CD14-positive monocyte (primary cell): ENCODE data around the gene ST7. TPM values are rescaled to one million over a fixed set of nuclear protein-coding genes. Genes with fewer than 3 reads are reported as not detected.
A peak's percentile ranks its signal among the peaks of the same experiment; 100 is the strongest.

ENCODE experiments used
- DNase-seq, 3 donors: peaks; one replicate each; pipeline ENCODE4 v3.0.0-alpha.2; 2011 to 2022
- H2AFZ ChIP-seq: 2 replicates; pipeline ENCODE4 v1.6.0; 2012; ENCODE audit warnings: mild to moderate bottlenecking, low read depth, low read length, inconsistent platforms; ENCODE audit not compliant: insufficient read depth, poor library complexity, severe bottlenecking
- H3K27ac ChIP-seq, 2 donors: 1 replicate in 1 of 2; 2 replicates in 1 of 2; pipeline ENCODE4 v1.5.1; 2012 to 2013; ENCODE audit warnings: low read length in 2 of 2, control low read depth in 1 of 2, inconsistent platforms in 1 of 2, low read depth in 1 of 2, mild to moderate bottlenecking in 1 of 2
- H3K27me3 ChIP-seq, 2 donors: one replicate each; pipeline versions ENCODE4 v1.6.0 to v1.6.1; 2011 to 2013; ENCODE audit warnings: low read length in 2 of 2; ENCODE audit not compliant: control insufficient read depth in 2 of 2, insufficient read depth in 2 of 2
- H3K36me3 ChIP-seq, 2 donors: replicated peaks in 1 of 2; 1 replicate in 1 of 2; 2 replicates in 1 of 2; pipeline versions ENCODE4 v1.5.1 to v1.6.1; 2012 to 2013; ENCODE audit warnings: low read length in 2 of 2, control low read depth in 1 of 2, inconsistent platforms in 1 of 2, mild to moderate bottlenecking in 1 of 2; ENCODE audit not compliant: insufficient read depth in 2 of 2, control insufficient read depth in 1 of 2
- H3K4me1 ChIP-seq, 2 donors: 1 replicate in 1 of 2; 2 replicates in 1 of 2; pipeline versions ENCODE4 v1.5.1 to v1.6.1; 2012 to 2013; ENCODE audit warnings: low read length in 2 of 2, control low read depth in 1 of 2, inconsistent platforms in 1 of 2, mild to moderate bottlenecking in 1 of 2, moderate library complexity in 1 of 2; ENCODE audit not compliant: insufficient read depth in 2 of 2, control insufficient read depth in 1 of 2
- H3K4me2 ChIP-seq: replicated peaks from 2 replicates; pipeline ENCODE3; 2012; ENCODE audit warnings: low read length, moderate library complexity, mild to moderate bottlenecking; ENCODE audit not compliant: poor library complexity, severe bottlenecking; ENCODE audit errors: extremely low read depth
- H3K4me3 ChIP-seq, 3 experiments: fragments of 200-600 bp in 1 of 3; sonication (generic) in 1 of 3; replicated peaks in 1 of 3; 1 replicate in 2 of 3; 2 replicates in 1 of 3; pipeline ENCODE4 v1.5.1; 2011 to 2013; ENCODE audit warnings: low read length in 3 of 3, mild to moderate bottlenecking in 3 of 3, control low read depth in 2 of 3, low read depth in 2 of 3, inconsistent platforms in 1 of 3, moderate library complexity in 1 of 3
- H3K79me2 ChIP-seq: 2 replicates; pipeline ENCODE4 v1.6.0; 2012; ENCODE audit warnings: mild to moderate bottlenecking, control low read depth, inconsistent platforms, low read length, moderate library complexity; ENCODE audit not compliant: insufficient read depth
- H3K9ac ChIP-seq: 2 replicates; pipeline ENCODE4 v1.6.0; 2017; ENCODE audit warnings: low read length, mild to moderate bottlenecking; ENCODE audit not compliant: insufficient read depth, poor library complexity, severe bottlenecking
- H3K9me3 ChIP-seq, 2 donors: replicated peaks in 1 of 2; 1 replicate in 1 of 2; 2 replicates in 1 of 2; pipeline versions ENCODE4 v1.5.1 to v1.6.1; 2012 to 2013; ENCODE audit warnings: low read length in 2 of 2, control low read depth in 1 of 2; ENCODE audit not compliant: control insufficient read depth in 1 of 2, insufficient read depth in 1 of 2
- H4K20me1 ChIP-seq: 2 replicates; pipeline ENCODE4 v1.6.0; 2012; ENCODE audit warnings: mild to moderate bottlenecking, low read length, control low read depth, moderate library complexity; ENCODE audit not compliant: insufficient read depth
- H3K27ac Mint-ChIP-seq, 7 donors: one replicate each; pipeline ENCODE4 v1.8.0; 2020; ENCODE audit warnings: mild to moderate bottlenecking in 7 of 7, mixed read lengths in 7 of 7, moderate library complexity in 6 of 7, inconsistent platforms in 2 of 7
- H3K27me3 Mint-ChIP-seq, 3 donors: one replicate each; pipeline ENCODE4 v1.8.0; 2021 to 2022; ENCODE audit warnings: low read depth in 3 of 3, mild to moderate bottlenecking in 3 of 3, mixed read lengths in 3 of 3, moderate library complexity in 3 of 3, inconsistent platforms in 1 of 3
- H3K36me3 Mint-ChIP-seq, 2 donors: one replicate each; pipeline ENCODE4 v1.8.0; 2020; ENCODE audit warnings: mixed read lengths in 2 of 2, inconsistent platforms in 1 of 2, mild to moderate bottlenecking in 1 of 2
- H3K4me1 Mint-ChIP-seq: one replicate; pipeline ENCODE4 v1.8.0; 2020; ENCODE audit warnings: mild to moderate bottlenecking, mixed read lengths
- H3K4me3 Mint-ChIP-seq, 2 donors: one replicate each; pipeline ENCODE4 v1.8.0; 2020; ENCODE audit warnings: mild to moderate bottlenecking in 2 of 2, mixed read lengths in 2 of 2, moderate library complexity in 1 of 2
- H3K9me3 Mint-ChIP-seq, 7 donors: one replicate each; pipeline ENCODE4 v1.8.0; 2020 to 2022; ENCODE audit warnings: mixed read lengths in 7 of 7, mild to moderate bottlenecking in 6 of 7, moderate library complexity in 6 of 7, inconsistent platforms in 2 of 7
- CTCF ChIP-seq: fragments of 200-600 bp; IDR thresholded peaks from one replicate; pipeline ENCODE4 v1.8.0; 2022; ENCODE audit warnings: antibody characterized with exemption, mild to moderate bottlenecking
- WGBS: methylation state at CpG from one replicate; pipeline ENCODE4 v1.1.5; 2013; ENCODE audit warnings: missing lambda C conversion rate; ENCODE audit not compliant: insufficient coverage; 5-methylcytosine and 5-hydroxymethylcytosine counted together
- intact Hi-C, 2 donors: fragments of 100-400 bp; cut with micrococcal nuclease; formaldehyde crosslinking; loops; one replicate each; pipeline versions ENCODE4 v1.15.0 to v1.15.1; 2023
- polyA plus RNA-seq, 3 donors: library from polyadenylated mRNA; depleted of rRNA in 1 of 3; unstranded in 2 of 3; stranded (reverse) in 1 of 3; fragments of 300-500 nt in 2 of 3; fragments of >200 nt in 1 of 3; fragmentation: Illumina TruSeq in 2 of 3; gene quantifications; 1 replicate in 2 of 3; 2 replicates in 1 of 3; pipeline ENCODE4 v1.2.3, GENCODE V29; 2012 to 2021

ST7 gene
- polyA plus RNA-seq, 3 donors, result 3.6 to 5.5 (median 4.1) TPM

GRCh38 chr7:117165656-117166055, 212.4 kb downstream of the ST7 start:
- intact Hi-C loops, result no loop called here
- no peaks in the 10 kb centered on the region for H3K27me3 Mint-ChIP-seq
- no peak overlapping the region for H3K4me3 ChIP-seq
- H3K4me1 Mint-ChIP-seq, result peaks cover 4% of the 10 kb centered on the region
- H3K9me3 ChIP-seq, result no peaks in the 10 kb centered on the region
- H3K36me3 Mint-ChIP-seq, result peaks cover 2 to 4% of the 10 kb centered on the region in 2 donors
- WGBS, result 75% methylated on average over 1 of the region's 4 CpGs
- H3K79me2 ChIP-seq, result no peaks in the 10 kb centered on the region
- no peaks in the 10 kb centered on the region for H3K4me1 ChIP-seq
- no peak for TF ChIP-seq CTCF
- peak overlapping the region in 4 of 7 donors; percentile 5 to 87 (median 50) for H3K27ac Mint-ChIP-seq
- peak in 2 of 3 donors; percentile 14 to 54 for DNase-seq
- H2AFZ ChIP-seq, result no peak overlapping the region
- H4K20me1 ChIP-seq, result no peaks in the 10 kb centered on the region
- no peaks in the 10 kb centered on the region for H3K27me3 ChIP-seq
- H3K9me3 Mint-ChIP-seq, result no peaks in the 10 kb centered on the region
- no peak overlapping the region for H3K4me3 Mint-ChIP-seq
- no peaks in the 10 kb centered on the region for H3K36me3 ChIP-seq
- no peak overlapping the region for H3K27ac ChIP-seq
- no peak overlapping the region for H3K9ac ChIP-seq
- H3K4me2 ChIP-seq, result no peak overlapping the region

GRCh38 chr7:117169907-117170306, 216.6 kb downstream of the ST7 start:
- no peak overlapping the region for H3K4me3 ChIP-seq
- Mint-ChIP-seq H3K4me1 (peaks cover 4% of the 10 kb centered on the region), H3K4me3 (no peak overlapping the region), H3K27me3 (no peaks in the 10 kb centered on the region), H3K36me3 (peaks cover 12 to 14% of the 10 kb centered on the region in 2 donors), H3K9me3 (no peaks in the 10 kb centered on the region), H3K27ac (no peak overlapping the region)
- H3K9ac ChIP-seq, result no peak overlapping the region
- H4K20me1 ChIP-seq, result no peaks in the 10 kb centered on the region
- 89% methylated on average over 4 of the region's 4 CpGs for WGBS
- no peaks in the 10 kb centered on the region for H3K9me3 ChIP-seq
- H2AFZ ChIP-seq, result no peak overlapping the region
- intact Hi-C loops, result no loop called here
- peaks cover 0 to 4% of the 10 kb centered on the region in 2 donors for H3K36me3 ChIP-seq
- no peak overlapping the region for H3K4me2 ChIP-seq
- no peak overlapping the region for H3K27ac ChIP-seq
- no peaks in the 10 kb centered on the region for H3K27me3 ChIP-seq
- no peak for DNase-seq
- no peak for TF ChIP-seq CTCF
- no peaks in the 10 kb centered on the region for H3K79me2 ChIP-seq
- H3K4me1 ChIP-seq, result no peaks in the 10 kb centered on the region
